Kidney (tissue), 14 donors: ENCODE data around the gene ASAP3. TPM values are rescaled to one million over a fixed set of nuclear protein-coding genes. Genes with fewer than 3 reads are reported as not detected.

Experiments used
- DNase-seq, 5 donors: peaks; one replicate each; pipeline ENCODE4 v3.0.0-alpha.2; 2013 to 2020
- FAIRE-seq: peaks from 2 replicates; lab custom pipeline; 2012; peaks lifted over from hg19 to GRCh38; lab: Jason Lieb, UNC
- H3K27ac ChIP-seq, 2 donors: one replicate each; pipeline ENCODE4 v1.7.0; 2013; ENCODE audit warnings: low read depth in 2 of 2, low read length in 2 of 2, inconsistent platforms in 1 of 2
- H3K27me3 ChIP-seq: one replicate; pipeline ENCODE4 v1.7.1; 2013; ENCODE audit warnings: low read length, inconsistent platforms; ENCODE audit not compliant: control insufficient read depth, insufficient read depth
- H3K36me3 ChIP-seq, 3 donors: one replicate each; pipeline versions ENCODE4 v1.7.0 to v1.7.1; 2013; ENCODE audit warnings: low read length in 3 of 3, control low read depth in 1 of 3, inconsistent platforms in 1 of 3; ENCODE audit not compliant: insufficient read depth in 3 of 3, control insufficient read depth in 2 of 3
- H3K4me1 ChIP-seq, 3 donors: one replicate each; pipeline versions ENCODE4 v1.7.0 to v1.7.1; 2013; ENCODE audit warnings: low read length in 3 of 3, inconsistent platforms in 1 of 3, low read depth in 1 of 3; ENCODE audit not compliant: control insufficient read depth in 2 of 3, insufficient read depth in 2 of 3
- H3K4me3 ChIP-seq, 3 donors: one replicate each; pipeline versions ENCODE4 v1.7.0 to v1.8.1; 2013; ENCODE audit warnings: low read length in 3 of 3, control low read depth in 1 of 3, inconsistent platforms in 1 of 3
- H3K9ac ChIP-seq, 3 donors: one replicate each; pipeline versions ENCODE4 v1.7.0 to v1.7.1; 2013; ENCODE audit warnings: low read length in 3 of 3, control low read depth in 1 of 3, inconsistent platforms in 1 of 3
- H3K9me3 ChIP-seq, 3 donors: one replicate each; pipeline versions ENCODE4 v1.7.0 to v1.7.1; 2013; ENCODE audit warnings: low read length in 3 of 3, control low read depth in 1 of 3, inconsistent platforms in 1 of 3; ENCODE audit not compliant: control insufficient read depth in 2 of 3, insufficient read depth in 1 of 3
- CTCF ChIP-seq: IDR thresholded peaks from 3 replicates; pipeline ENCODE4 v1.5.1; 2012; ENCODE audit warnings: mild to moderate bottlenecking, moderate library complexity, borderline replicate concordance; ENCODE audit not compliant: insufficient read depth; ENCODE audit errors: extremely low read depth
- intact Hi-C: fragments of 100-400 bp; cut with DNase I; formaldehyde crosslinking; loops from one replicate; pipeline ENCODE4 v1.11.1; 2022
- polyA plus RNA-seq: library from polyadenylated mRNA; stranded (reverse); fragments of 350-450 nt; fragmentation: Illumina TruSeq; extraction: RNeasy Lipid Tissue Mini Kit (QIAGEN cat#74804); gene quantifications from one replicate; pipeline ENCODE4 v1.2.3, GENCODE V29; 2014; ENCODE audit warnings: low read depth, low replicate concordance; ENCODE audit not compliant: insufficient read depth
- total RNA-seq: library from RNA; stranded (reverse); fragmentation: NEBNext Ultra II Directional; extraction: Animal tissue kit (Norgen Biotek cat#: 25700); gene quantifications from one replicate; pipeline ENCODE4 v1.2.1, GENCODE V29; 2021
- donor health status: control.
- donor health status: control.
- donor health status: control.
- donor health status: control.
- donor health status: control.
- donor health status: DM: yes; HTN: yes; CAD: no.
- donor health status: Normal renal cell carcinoma (clear cell type).

ASAP3 gene
- total and polyA plus RNA-seq, 2 donors from 2014 or later = 29.9 to 37.8 TPM

- DNase-seq (no peak), FAIRE-seq (no peak)
- intact Hi-C loops = no loop called here
- Histone ChIP-seq H3K4me1 (peaks cover 0 to 34% (median 26%) of the 10 kb centered on the region in 3 donors), H3K9me3 (no peaks in the 10 kb centered on the region), H3K9ac (peak overlapping the region in 2 of 3 donors; percentile 5 to 13), H3K4me3 (no peak overlapping the region), H3K27me3 (no peaks in the 10 kb centered on the region), H3K36me3 (no peaks in the 10 kb centered on the region), H3K27ac (peak overlapping the region; percentile 71 to 77)
- no peak for TF ChIP-seq CTCF
Observed at GRCh38 chr1:23473037-23473800, 10.8 kb downstream of the ASAP3 start.

DNA sequence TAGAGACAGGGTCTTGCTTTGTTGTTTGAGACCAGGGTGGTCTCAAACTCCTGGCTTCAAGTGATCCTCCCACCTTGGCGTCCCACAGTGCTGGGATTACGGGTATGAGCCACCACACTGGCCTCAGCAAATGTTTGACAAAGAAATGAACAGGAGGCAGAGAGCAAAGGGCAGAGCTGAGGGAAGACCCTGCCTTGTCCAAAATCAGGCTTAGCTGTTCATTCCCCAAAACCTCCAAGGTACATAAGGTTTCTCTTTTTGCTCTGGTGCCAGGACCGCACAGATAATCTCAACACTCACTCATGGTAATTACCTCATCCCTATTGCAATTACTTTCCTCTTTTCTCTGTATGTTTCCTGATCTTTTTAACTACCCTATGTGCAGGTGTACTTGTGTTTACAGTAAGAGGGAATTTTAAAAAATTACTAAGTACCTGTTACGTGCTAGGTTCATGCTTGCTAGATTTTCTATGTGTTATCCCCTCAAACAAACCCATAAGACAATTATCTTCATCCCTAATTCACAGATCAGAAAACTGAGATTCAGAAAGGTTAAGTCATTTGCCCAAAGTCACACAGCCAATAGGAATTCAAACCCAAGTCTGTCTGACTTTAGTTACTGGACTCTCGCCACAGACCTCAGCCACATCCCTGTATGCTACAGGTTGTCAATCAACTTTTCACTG lies 11.5 kb downstream of the ASAP3 start:
- intact Hi-C loops = no loop called here
- FAIRE-seq (no peak), DNase-seq (no peak)
- Histone ChIP-seq H3K4me1 (peaks cover 0 to 34% (median 26%) of the 10 kb centered on the region in 3 donors), H3K27me3 (no peaks in the 10 kb centered on the region), H3K27ac (peak overlapping the region; percentile 71 to 77), H3K36me3 (no peaks in the 10 kb centered on the region), H3K9ac (peak overlapping the region in 1 of 3 donors; percentile 5), H3K4me3 (no peak overlapping the region), H3K9me3 (no peaks in the 10 kb centered on the region)
- no peak for TF ChIP-seq CTCF

- no peak for TF ChIP-seq CTCF
- Histone ChIP-seq H3K4me3 (no peak overlapping the region), H3K9ac (no peak overlapping the region), H3K27me3 (no peaks in the 10 kb centered on the region), H3K36me3 (no peaks in the 10 kb centered on the region), H3K27ac (no peak overlapping the region), H3K4me1 (peaks cover 0 to 34% (median 26%) of the 10 kb centered on the region in 3 donors), H3K9me3 (no peaks in the 10 kb centered on the region)
- DNase-seq (no peak), FAIRE-seq (no peak)
- intact Hi-C loops = no loop called here
Observed at GRCh38 chr1:23471473-23472075, 12.4 kb downstream of the ASAP3 start.
